Measurements from ENCODE around the gene PATZ1. TPM values are rescaled to one million over a fixed set of nuclear protein-coding genes. Genes with fewer than 3 reads are reported as not detected.

PATZ1 gene
- total RNA-seq, 1 experiment from 2014 or later, result 60.5 TPM

DNA sequence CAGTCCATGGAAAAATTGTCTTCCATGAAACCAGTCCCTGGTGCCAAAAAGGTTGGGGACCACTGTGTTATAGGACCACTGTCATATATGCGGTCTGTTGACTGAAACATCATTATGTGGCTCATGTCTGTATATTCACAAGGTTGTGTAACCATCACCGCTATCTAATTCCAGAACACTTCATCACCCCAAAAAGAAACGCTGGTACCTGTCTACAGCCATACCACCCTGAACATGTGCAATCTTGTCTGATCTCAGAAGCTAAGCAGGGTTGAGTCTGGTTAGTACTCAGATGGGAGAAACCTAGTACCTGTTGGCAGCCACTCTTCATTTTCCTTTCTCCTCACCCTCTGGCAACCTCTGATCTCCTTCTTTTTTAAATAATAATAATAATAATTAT, 41.0 kb downstream of the PATZ1 start:
- no peaks in the 10 kb centered on the region for H3K27me3 Mint-ChIP-seq (ENCODE audit: low read depth)
- ATAC-seq (no peak), DNase-seq (ENCODE audit: low spot score) (no peak)
- H3K27ac Mint-ChIP-seq, result no peak overlapping the region
- CTCF ChIA-PET, result no interaction called here
- no peaks in the 10 kb centered on the region for H3K9me3 Mint-ChIP-seq
- no peaks in the 10 kb centered on the region for H3K36me3 Mint-ChIP-seq
- POLR2A ChIA-PET, result no interaction called here
- no peak overlapping the region for H3K4me3 Mint-ChIP-seq
- peaks cover 5% of the 10 kb centered on the region; the same call in 1 of the 2 replicates for H3K4me1 Mint-ChIP-seq
- no peak for TF ChIP-seq ZNF317 (CRISPR knock-in tag; IDR thresholded peaks at IDR 0.05; ENCODE audit: borderline replicate concordance, low read depth)
- TF ChIP-seq, protein P1, sequence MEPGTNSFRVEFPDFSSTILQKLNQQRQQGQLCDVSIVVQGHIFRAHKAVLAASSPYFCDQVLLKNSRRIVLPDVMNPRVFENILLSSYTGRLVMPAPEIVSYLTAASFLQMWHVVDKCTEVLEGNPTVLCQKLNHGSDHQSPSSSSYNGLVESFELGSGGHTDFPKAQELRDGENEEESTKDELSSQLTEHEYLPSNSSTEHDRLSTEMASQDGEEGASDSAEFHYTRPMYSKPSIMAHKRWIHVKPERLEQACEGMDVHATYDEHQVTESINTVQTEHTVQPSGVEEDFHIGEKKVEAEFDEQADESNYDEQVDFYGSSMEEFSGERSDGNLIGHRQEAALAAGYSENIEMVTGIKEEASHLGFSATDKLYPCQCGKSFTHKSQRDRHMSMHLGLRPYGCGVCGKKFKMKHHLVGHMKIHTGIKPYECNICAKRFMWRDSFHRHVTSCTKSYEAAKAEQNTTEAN (CRISPR knock-in tag; IDR thresholded peaks at IDR 0.05), result no peak
- TF ChIP-seq NR1H2 (CRISPR knock-in tag; IDR thresholded peaks at IDR 0.05), result no peak
- TF ChIP-seq, protein P2, sequence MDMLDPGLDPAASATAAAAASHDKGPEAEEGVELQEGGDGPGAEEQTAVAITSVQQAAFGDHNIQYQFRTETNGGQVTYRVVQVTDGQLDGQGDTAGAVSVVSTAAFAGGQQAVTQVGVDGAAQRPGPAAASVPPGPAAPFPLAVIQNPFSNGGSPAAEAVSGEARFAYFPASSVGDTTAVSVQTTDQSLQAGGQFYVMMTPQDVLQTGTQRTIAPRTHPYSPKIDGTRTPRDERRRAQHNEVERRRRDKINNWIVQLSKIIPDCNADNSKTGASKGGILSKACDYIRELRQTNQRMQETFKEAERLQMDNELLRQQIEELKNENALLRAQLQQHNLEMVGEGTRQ (CRISPR knock-in tag; IDR thresholded peaks at IDR 0.05), result no peak
- no peak for TF ChIP-seq SMAD4 (CRISPR knock-in tag; IDR thresholded peaks at IDR 0.05)
- no peak for TF ChIP-seq ZNF219 (CRISPR knock-in tag; IDR thresholded peaks at IDR 0.05; ENCODE audit: borderline replicate concordance)
- no peak for TF ChIP-seq OVOL2 (CRISPR knock-in tag; IDR thresholded peaks at IDR 0.05; ENCODE audit: borderline replicate concordance)
- no peak for TF ChIP-seq ATF1 (CRISPR knock-in tag; IDR thresholded peaks at IDR 0.05)
- no peak for TF ChIP-seq CREM (CRISPR knock-in tag; IDR thresholded peaks at IDR 0.05)
- TF ChIP-seq, protein P3, sequence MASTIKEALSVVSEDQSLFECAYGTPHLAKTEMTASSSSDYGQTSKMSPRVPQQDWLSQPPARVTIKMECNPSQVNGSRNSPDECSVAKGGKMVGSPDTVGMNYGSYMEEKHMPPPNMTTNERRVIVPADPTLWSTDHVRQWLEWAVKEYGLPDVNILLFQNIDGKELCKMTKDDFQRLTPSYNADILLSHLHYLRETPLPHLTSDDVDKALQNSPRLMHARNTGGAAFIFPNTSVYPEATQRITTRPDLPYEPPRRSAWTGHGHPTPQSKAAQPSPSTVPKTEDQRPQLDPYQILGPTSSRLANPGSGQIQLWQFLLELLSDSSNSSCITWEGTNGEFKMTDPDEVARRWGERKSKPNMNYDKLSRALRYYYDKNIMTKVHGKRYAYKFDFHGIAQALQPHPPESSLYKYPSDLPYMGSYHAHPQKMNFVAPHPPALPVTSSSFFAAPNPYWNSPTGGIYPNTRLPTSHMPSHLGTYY (CRISPR knock-in tag; IDR thresholded peaks at IDR 0.05), result no peak
- TF ChIP-seq, protein P4, sequence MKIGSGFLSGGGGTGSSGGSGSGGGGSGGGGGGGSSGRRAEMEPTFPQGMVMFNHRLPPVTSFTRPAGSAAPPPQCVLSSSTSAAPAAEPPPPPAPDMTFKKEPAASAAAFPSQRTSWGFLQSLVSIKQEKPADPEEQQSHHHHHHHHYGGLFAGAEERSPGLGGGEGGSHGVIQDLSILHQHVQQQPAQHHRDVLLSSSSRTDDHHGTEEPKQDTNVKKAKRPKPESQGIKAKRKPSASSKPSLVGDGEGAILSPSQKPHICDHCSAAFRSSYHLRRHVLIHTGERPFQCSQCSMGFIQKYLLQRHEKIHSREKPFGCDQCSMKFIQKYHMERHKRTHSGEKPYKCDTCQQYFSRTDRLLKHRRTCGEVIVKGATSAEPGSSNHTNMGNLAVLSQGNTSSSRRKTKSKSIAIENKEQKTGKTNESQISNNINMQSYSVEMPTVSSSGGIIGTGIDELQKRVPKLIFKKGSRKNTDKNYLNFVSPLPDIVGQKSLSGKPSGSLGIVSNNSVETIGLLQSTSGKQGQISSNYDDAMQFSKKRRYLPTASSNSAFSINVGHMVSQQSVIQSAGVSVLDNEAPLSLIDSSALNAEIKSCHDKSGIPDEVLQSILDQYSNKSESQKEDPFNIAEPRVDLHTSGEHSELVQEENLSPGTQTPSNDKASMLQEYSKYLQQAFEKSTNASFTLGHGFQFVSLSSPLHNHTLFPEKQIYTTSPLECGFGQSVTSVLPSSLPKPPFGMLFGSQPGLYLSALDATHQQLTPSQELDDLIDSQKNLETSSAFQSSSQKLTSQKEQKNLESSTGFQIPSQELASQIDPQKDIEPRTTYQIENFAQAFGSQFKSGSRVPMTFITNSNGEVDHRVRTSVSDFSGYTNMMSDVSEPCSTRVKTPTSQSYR (CRISPR knock-in tag; IDR thresholded peaks at IDR 0.05), result no peak

DNA sequence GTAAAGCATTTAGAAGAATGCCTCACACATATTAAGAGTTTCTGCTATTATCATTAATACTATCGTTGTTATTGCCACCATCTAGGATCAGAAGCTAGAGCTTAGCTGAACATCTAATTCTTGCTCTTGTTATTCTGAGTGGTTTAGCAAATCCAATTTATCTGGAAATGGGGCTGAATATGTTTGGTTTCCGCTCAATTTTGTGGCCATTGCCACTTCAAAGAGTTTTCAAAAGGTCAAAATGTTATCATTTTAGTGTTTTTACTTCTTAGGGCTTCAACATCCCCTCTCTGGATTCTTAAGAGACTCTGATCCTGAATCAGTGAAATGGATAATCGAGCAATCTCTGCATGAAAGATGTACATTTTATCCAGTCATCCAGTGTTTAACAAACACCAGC, 43.6 kb downstream of the PATZ1 start:
- DNase-seq (ENCODE audit: low spot score), result no peak
- Mint-ChIP-seq H3K9me3 (no peaks in the 10 kb centered on the region), H3K4me3 (no peak overlapping the region), H3K36me3 (no peaks in the 10 kb centered on the region), H3K4me1 (peaks cover 5% of the 10 kb centered on the region; the same call in 1 of the 2 replicates), H3K27ac (no peak overlapping the region), H3K27me3 (ENCODE audit: low read depth) (no peaks in the 10 kb centered on the region)
- TF ChIP-seq SMAD3 (CRISPR knock-in tag; IDR thresholded peaks at IDR 0.05; ENCODE audit: borderline replicate concordance), result no peak
- no peak for TF ChIP-seq HMGA2 (CRISPR knock-in tag; IDR thresholded peaks at IDR 0.05)
- TF ChIP-seq, protein P5, sequence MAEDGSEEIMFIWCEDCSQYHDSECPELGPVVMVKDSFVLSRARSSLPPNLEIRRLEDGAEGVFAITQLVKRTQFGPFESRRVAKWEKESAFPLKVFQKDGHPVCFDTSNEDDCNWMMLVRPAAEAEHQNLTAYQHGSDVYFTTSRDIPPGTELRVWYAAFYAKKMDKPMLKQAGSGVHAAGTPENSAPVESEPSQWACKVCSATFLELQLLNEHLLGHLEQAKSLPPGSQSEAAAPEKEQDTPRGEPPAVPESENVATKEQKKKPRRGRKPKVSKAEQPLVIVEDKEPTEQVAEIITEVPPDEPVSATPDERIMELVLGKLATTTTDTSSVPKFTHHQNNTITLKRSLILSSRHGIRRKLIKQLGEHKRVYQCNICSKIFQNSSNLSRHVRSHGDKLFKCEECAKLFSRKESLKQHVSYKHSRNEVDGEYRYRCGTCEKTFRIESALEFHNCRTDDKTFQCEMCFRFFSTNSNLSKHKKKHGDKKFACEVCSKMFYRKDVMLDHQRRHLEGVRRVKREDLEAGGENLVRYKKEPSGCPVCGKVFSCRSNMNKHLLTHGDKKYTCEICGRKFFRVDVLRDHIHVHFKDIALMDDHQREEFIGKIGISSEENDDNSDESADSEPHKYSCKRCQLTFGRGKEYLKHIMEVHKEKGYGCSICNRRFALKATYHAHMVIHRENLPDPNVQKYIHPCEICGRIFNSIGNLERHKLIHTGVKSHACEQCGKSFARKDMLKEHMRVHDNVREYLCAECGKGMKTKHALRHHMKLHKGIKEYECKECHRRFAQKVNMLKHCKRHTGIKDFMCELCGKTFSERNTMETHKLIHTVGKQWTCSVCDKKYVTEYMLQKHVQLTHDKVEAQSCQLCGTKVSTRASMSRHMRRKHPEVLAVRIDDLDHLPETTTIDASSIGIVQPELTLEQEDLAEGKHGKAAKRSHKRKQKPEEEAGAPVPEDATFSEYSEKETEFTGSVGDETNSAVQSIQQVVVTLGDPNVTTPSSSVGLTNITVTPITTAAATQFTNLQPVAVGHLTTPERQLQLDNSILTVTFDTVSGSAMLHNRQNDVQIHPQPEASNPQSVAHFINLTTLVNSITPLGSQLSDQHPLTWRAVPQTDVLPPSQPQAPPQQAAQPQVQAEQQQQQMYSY (CRISPR knock-in tag; IDR thresholded peaks at IDR 0.05), result no peak
- no peak for ATAC-seq
- ChIA-PET POLR2A (no interaction called here), CTCF (interaction anchor here (1.1 to 7.5 kb wide), 3 partner anchors 10 to 30 kb away, joined by 5 to 54 read pairs (median 20); partner anchors contain the start of gene PIK3IP1)

All from WTC11 (cell line).